Ovary (tissue), 9 donors: ENCODE data around the gene PEX14. TPM values are rescaled to one million over a fixed set of nuclear protein-coding genes. Genes with fewer than 3 reads are reported as not detected.
A peak's percentile ranks its signal among the peaks of the same experiment; 100 is the strongest.

Source experiments
- DNase-seq, 5 donors: peaks; one replicate each; pipeline ENCODE4 v3.0.0-alpha.2; 2019 to 2020
- H3K27ac ChIP-seq, 2 donors: fragments of 200-600 bp; one replicate each; pipeline versions ENCODE4 v1.5.1 to v1.8.0; 2019 to 2022
- H3K27me3 ChIP-seq: fragments of 200-600 bp; one replicate; pipeline ENCODE4 v1.8.0; 2022
- H3K36me3 ChIP-seq: fragments of 200-600 bp; sonication (generic); one replicate; pipeline ENCODE4 v1.5.1; 2019
- H3K4me1 ChIP-seq: one replicate; pipeline ENCODE4 v1.8.1; 2013; ENCODE audit warnings: mild to moderate bottlenecking, moderate library complexity; ENCODE audit not compliant: insufficient read depth
- H3K4me3 ChIP-seq: fragments of 200-600 bp; sonication (generic); one replicate; pipeline ENCODE4 v1.5.1; 2017
- H3K9me3 ChIP-seq, 2 donors: fragments of 200-600 bp in 1 of 2; sonication (generic) in 1 of 2; one replicate each; pipeline versions ENCODE4 v1.5.1 to v1.8.1; 2013 to 2019; ENCODE audit warnings: mild to moderate bottlenecking in 1 of 2, moderate library complexity in 1 of 2
- CTCF ChIP-seq, 3 donors: fragments of 450-650 bp in 2 of 3; fragments of 200-600 bp in 1 of 3; IDR thresholded peaks; one replicate each; pipeline versions ENCODE4 v1.5.1 to v1.8.0; 2016 to 2022; ENCODE audit warnings: antibody characterized with exemption in 3 of 3, mild to moderate bottlenecking in 1 of 3
- EP300 ChIP-seq: sonication (generic); formaldehyde crosslinking; IDR thresholded peaks from one replicate; pipeline ENCODE4 v1.6.1; 2017; ENCODE audit warnings: antibody characterized with exemption
- POLR2A ChIP-seq: fragments of 450-650 bp; IDR thresholded peaks from one replicate; pipeline ENCODE4 v1.6.1; 2017; ENCODE audit warnings: antibody characterized with exemption, mild to moderate bottlenecking, moderate library complexity
- WGBS, 3 donors: extraction: QIAGEN DNeasy Blood & Tissue Kit in 1 of 3; methylation state at CpG; one replicate each; pipeline versions ENCODE4 v1.1.5 to v1.1.7; 2013 to 2017; 5-methylcytosine and 5-hydroxymethylcytosine counted together
- intact Hi-C, 4 donors: fragments of 100-400 bp; cut with DNase I; formaldehyde crosslinking; loops; one replicate each; pipeline versions ENCODE4 v1.11.0 to v1.15.1; 2022 to 2023
- polyA plus RNA-seq, 2 donors: library from polyadenylated mRNA; stranded (reverse); fragments of 200-250 nt in 1 of 2; fragments of 350-450 nt in 1 of 2; fragmentation: Illumina TruSeq in 1 of 2; extraction: RNeasy Lipid Tissue Mini Kit (QIAGEN cat#74804) in 1 of 2; gene quantifications; one replicate each; pipeline ENCODE4 v1.2.3, GENCODE V29; 2013 to 2014
- total RNA-seq, 7 donors: library from RNA; depleted of rRNA in 2 of 7; stranded (reverse); fragments of >200 nt in 2 of 7; fragmentation: NEBNext Ultra II Directional in 3 of 7; extraction: Animal tissue kit (Norgen Biotek cat#: 25700) in 3 of 7; gene quantifications; one replicate each; pipeline versions ENCODE4 v1.1.0 to v1.2.4, GENCODE V29; 2016 to 2023
- donor health status: DM: no; HTN: no; CAD: no; lungs with moderate emphysema.
- donor health status: DM: no; HTN: no; CAD: no.
- donor health status: Bipolar disorder and iron deficiency.
- donor health status: DM: yes; HTN: yes; CAD: no.
- donor health status: DM: no; HTN: no; CAD: no.
- donor health status: DM: yes; HTN: yes; CAD: no.

The PEX14 gene
- total and polyA plus RNA-seq, 9 donors, result 3.3 to 22.9 (median 16.7) TPM

- TF ChIP-seq CTCF (IDR thresholded peaks at IDR 0.05) (no peak), POLR2A (no peak), EP300 (no peak)
- H3K9me3 ChIP-seq, result no peaks in the 10 kb centered on the region
- intact Hi-C loops, result loop anchor here in 1 of 4 donors (10.0 kb wide), 1 partner anchor 60 kb away; no protein-coding TSS in a partner anchor
- H3K27ac ChIP-seq, result peak overlapping the region in 1 of 2 donors; percentile 59
- H3K4me1 ChIP-seq, result peaks cover 23% of the 10 kb centered on the region
- H3K36me3 ChIP-seq, result no peaks in the 10 kb centered on the region
- H3K27me3 ChIP-seq, result no peaks in the 10 kb centered on the region
- DNase-seq, result no peak
- H3K4me3 ChIP-seq, result no peak overlapping the region
- 39 to 50% (median 48%) methylated on average over 23 of the region's 23 CpGs for WGBS, 3 donors
These were observed 160.5 kb downstream of the PEX14 start for GRCh38 chr1:10635085-10635896.

GRCh38 chr1:10635992-10636391, 161.2 kb downstream of the PEX14 start:
- H3K27ac ChIP-seq, result no peak overlapping the region
- 86 to 91% (median 87%) methylated on average over 16 to 18 of the region's 18 CpGs for WGBS, 3 donors

GRCh38 chr1:10637400-10637799, 162.7 kb downstream of the PEX14 start:
- intact Hi-C loops, result loop anchor here in 1 of 4 donors (10.0 kb wide), 1 partner anchor 57 kb away; no protein-coding TSS in a partner anchor
- Histone ChIP-seq H3K9me3 (no peaks in the 10 kb centered on the region), H3K4me3 (no peak overlapping the region), H3K27me3 (no peaks in the 10 kb centered on the region), H3K27ac (no peak overlapping the region), H3K36me3 (no peaks in the 10 kb centered on the region), H3K4me1 (peaks cover 21% of the 10 kb centered on the region)
- no peak for DNase-seq
- TF ChIP-seq EP300 (no peak), CTCF (IDR thresholded peaks at IDR 0.05) (no peak), POLR2A (no peak)
- 74 to 77% (median 76%) methylated on average over 9 of the region's 9 CpGs for WGBS, 3 donors

More at GRCh38 chr1:10635992-10636391, 161.2 kb downstream of the PEX14 start:
- TF ChIP-seq EP300, result no peak
- TF ChIP-seq POLR2A, result no peak
- no peak for TF ChIP-seq CTCF (IDR thresholded peaks at IDR 0.05)
- DNase-seq, result no peak
- Histone ChIP-seq H3K4me3 (no peak overlapping the region), H3K9me3 (no peaks in the 10 kb centered on the region), H3K4me1 (peaks cover 23% of the 10 kb centered on the region), H3K27me3 (no peaks in the 10 kb centered on the region), H3K36me3 (no peaks in the 10 kb centered on the region)
- intact Hi-C loops, result loop anchor here in 1 of 4 donors (10.0 kb wide), 1 partner anchor 59 kb away; no protein-coding TSS in a partner anchor

GRCh38 chr1:10637834-10638558, 163.2 kb downstream of the PEX14 start:
- Histone ChIP-seq H3K9me3 (no peaks in the 10 kb centered on the region), H3K27ac (peak overlapping the region in 1 of 2 donors; percentile 16), H3K4me3 (peak overlapping the region; percentile 21), H3K27me3 (no peaks in the 10 kb centered on the region), H3K4me1 (peaks cover 17% of the 10 kb centered on the region), H3K36me3 (no peaks in the 10 kb centered on the region)
- 15 to 17% (median 16%) methylated on average over 17 to 29 of the region's 29 CpGs for WGBS, 3 donors
- TF ChIP-seq CTCF (IDR thresholded peaks at IDR 0.05), result no peak
- TF ChIP-seq EP300, result no peak
- TF ChIP-seq POLR2A, result no peak
- intact Hi-C loops, result loop anchor here in 1 of 4 donors (10.0 kb wide), 1 partner anchor 57 kb away; no protein-coding TSS in a partner anchor
- no peak for DNase-seq
